ENCODE results near the gene DDX20.

DNA sequence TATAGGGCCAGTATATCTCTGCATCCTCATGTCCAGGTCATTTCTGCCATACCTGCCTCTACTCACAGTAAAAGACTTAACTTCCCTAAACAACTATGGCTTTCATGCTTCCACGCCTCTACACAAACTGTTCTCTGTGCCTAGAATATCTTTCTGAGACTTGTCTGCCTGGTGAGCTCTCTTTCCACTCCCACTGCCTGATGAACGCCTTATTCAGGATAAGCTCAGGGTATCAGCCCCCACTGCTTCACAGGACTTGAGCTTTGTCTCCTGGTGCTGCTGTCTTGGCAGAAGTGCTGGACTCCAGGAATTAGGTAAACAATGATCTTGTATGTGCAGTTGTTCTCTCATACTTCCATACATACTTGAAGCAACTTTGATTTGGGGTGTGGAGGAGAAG is 4.8 kb upstream of the DDX20 start:
- TF ChIP-seq, protein P1, sequence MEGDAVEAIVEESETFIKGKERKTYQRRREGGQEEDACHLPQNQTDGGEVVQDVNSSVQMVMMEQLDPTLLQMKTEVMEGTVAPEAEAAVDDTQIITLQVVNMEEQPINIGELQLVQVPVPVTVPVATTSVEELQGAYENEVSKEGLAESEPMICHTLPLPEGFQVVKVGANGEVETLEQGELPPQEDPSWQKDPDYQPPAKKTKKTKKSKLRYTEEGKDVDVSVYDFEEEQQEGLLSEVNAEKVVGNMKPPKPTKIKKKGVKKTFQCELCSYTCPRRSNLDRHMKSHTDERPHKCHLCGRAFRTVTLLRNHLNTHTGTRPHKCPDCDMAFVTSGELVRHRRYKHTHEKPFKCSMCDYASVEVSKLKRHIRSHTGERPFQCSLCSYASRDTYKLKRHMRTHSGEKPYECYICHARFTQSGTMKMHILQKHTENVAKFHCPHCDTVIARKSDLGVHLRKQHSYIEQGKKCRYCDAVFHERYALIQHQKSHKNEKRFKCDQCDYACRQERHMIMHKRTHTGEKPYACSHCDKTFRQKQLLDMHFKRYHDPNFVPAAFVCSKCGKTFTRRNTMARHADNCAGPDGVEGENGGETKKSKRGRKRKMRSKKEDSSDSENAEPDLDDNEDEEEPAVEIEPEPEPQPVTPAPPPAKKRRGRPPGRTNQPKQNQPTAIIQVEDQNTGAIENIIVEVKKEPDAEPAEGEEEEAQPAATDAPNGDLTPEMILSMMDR (IDR thresholded peaks at IDR 0.05): no peak
- TF ChIP-seq, protein P2, sequence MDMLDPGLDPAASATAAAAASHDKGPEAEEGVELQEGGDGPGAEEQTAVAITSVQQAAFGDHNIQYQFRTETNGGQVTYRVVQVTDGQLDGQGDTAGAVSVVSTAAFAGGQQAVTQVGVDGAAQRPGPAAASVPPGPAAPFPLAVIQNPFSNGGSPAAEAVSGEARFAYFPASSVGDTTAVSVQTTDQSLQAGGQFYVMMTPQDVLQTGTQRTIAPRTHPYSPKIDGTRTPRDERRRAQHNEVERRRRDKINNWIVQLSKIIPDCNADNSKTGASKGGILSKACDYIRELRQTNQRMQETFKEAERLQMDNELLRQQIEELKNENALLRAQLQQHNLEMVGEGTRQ (IDR thresholded peaks at IDR 0.05; ENCODE audit: borderline replicate concordance, low read depth, low read length): no peak
- TF ChIP-seq POLR2AphosphoS5 (IDR thresholded peaks at IDR 0.05; ENCODE audit: low read depth, low read length) (no peak), TAF1 (IDR thresholded peaks at IDR 0.05; ENCODE audit: borderline replicate concordance, low read depth, low read length) (no peak), RAD21 (IDR thresholded peaks at IDR 0.05; ENCODE audit: low read length) (no peak), NRF1 (IDR thresholded peaks at IDR 0.05; ENCODE audit: low read depth, low read length) (no peak), EZH2phosphoT487 (IDR thresholded peaks at IDR 0.05; ENCODE audit: borderline replicate concordance, low read depth) (no peak), GATA2 (CRISPR knock-in tag; IDR thresholded peaks at IDR 0.05) (no peak), RFX5 (IDR thresholded peaks at IDR 0.05; ENCODE audit: low read length) (no peak), NFIC (IDR thresholded peaks at IDR 0.05; ENCODE audit: borderline replicate concordance) (no peak)

Data from SK-N-SH (cell line).